AG08395 (cell line): ENCODE results near the gene CCDC188.

ENCODE experiments used
- DNase-seq: peaks from one replicate; pipeline ENCODE4 v3.0.0; 2012; ENCODE audit warnings: mixed read lengths, low spot score

Gene CCDC188

GRCh38 chr22:20147237-20147988, 3.4 kb downstream of the CCDC188 start:
- DNase-seq = no peak

GRCh38 chr22:20146777-20147176, 4.1 kb downstream of the CCDC188 start:
- DNase-seq = no peak

GRCh38 chr22:20145832-20146223, 5.0 kb downstream of the CCDC188 start:
- no peak for DNase-seq

- DNase-seq = no peak
Measured at GRCh38 chr22:20145206-20145831, 5.5 kb downstream of the CCDC188 start.

- DNase-seq = no peak
Measured at GRCh38 chr22:20143883-20144665, 6.8 kb downstream of the CCDC188 start.

GRCh38 chr22:20142711-20143621, 7.9 kb downstream of the CCDC188 start:
- no peak for DNase-seq

GRCh38 chr22:20141186-20142077, 9.4 kb downstream of the CCDC188 start:
- DNase-seq = peak; percentile 53

- DNase-seq = no peak
Measured at GRCh38 chr22:20140521-20140964, 10.3 kb downstream of the CCDC188 start.

GRCh38 chr22:20140107-20140445, 10.8 kb downstream of the CCDC188 start:
- DNase-seq = no peak

GRCh38 chr22:20139391-20140106, 11.3 kb downstream of the CCDC188 start:
- no peak for DNase-seq

GRCh38 chr22:20138868-20139267, 12.0 kb downstream of the CCDC188 start:
- no peak for DNase-seq

GRCh38 chr22:20138417-20138738, 12.5 kb downstream of the CCDC188 start:
- DNase-seq = no peak

GRCh38 chr22:20137671-20138416, 13.0 kb downstream of the CCDC188 start:
- DNase-seq = no peak

- no peak for DNase-seq
Measured at GRCh38 chr22:20137113-20137512, 13.7 kb downstream of the CCDC188 start.

GRCh38 chr22:20136603-20136873, 14.3 kb downstream of the CCDC188 start:
- no peak for DNase-seq

GRCh38 chr22:20135806-20136602, 14.9 kb downstream of the CCDC188 start:
- no peak for DNase-seq

- no peak for DNase-seq
Measured at GRCh38 chr22:20135265-20135664, 15.6 kb downstream of the CCDC188 start.

GRCh38 chr22:20133930-20134549, 16.8 kb downstream of the CCDC188 start:
- DNase-seq = no peak
